NK-92 treated with Interleukin-12 subunit alpha and Interleukin-12 subunit beta, amount 100 ng/mL, for 24 hours (cell line): Measurements from ENCODE around the gene OR2H2.

ENCODE experiments used
- DNase-seq: peaks from one replicate; lab custom pipeline; 2025; lab: John Stamatoyannopoulos, UW

OR2H2 gene

DNA sequence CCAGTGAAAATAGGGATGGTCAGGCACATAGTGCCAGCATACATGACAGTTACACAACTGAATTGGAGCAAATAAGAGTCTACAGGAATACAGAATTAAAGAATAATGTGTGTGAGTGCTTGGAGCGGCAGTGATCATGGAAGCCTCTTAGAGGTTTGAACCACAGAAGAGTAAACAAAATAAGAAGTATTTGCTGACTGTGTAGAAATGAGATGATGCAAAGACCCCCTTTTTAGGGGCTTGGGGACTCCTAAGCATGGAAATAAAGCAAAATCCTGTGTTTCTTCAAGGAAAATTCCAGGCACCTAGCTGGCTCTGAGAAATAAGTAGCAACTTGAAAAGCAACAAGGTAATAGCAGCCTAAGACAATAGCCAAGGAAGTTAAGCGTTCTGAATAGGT, 6.8 kb downstream of the OR2H2 start:
- no peak for DNase-seq

DNA sequence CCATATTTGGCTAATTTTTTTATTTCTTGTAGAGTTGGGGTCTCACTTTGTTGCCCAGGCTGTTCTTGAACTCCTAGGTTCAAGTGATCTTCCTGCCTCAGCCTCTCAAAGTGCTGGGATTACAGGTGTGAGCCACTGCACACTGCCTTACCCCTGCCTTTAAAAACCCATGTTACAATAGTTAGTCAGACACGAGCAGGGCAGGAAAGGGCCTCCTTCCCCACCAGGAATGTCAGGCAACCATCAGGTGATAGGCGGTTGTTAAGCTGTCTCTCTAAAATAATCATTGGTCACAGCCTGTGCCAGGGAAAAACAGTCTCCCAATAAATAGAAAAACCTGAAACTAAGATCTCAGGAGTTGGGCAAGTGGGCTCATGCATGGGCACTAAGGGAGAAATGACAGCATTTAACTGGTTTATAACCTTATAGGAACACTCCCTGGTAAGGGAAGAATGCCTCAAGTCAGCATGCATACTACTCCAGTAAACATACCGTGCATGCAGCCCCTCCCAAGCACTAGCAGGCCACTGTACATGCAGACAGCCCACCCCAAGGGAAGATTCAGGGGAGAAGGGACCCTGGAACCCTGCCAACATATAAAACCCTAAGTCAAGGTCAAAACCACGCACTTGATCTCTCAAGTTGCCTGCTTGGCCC, 8.4 kb downstream of the OR2H2 start:
- DNase-seq = no peak

DNA sequence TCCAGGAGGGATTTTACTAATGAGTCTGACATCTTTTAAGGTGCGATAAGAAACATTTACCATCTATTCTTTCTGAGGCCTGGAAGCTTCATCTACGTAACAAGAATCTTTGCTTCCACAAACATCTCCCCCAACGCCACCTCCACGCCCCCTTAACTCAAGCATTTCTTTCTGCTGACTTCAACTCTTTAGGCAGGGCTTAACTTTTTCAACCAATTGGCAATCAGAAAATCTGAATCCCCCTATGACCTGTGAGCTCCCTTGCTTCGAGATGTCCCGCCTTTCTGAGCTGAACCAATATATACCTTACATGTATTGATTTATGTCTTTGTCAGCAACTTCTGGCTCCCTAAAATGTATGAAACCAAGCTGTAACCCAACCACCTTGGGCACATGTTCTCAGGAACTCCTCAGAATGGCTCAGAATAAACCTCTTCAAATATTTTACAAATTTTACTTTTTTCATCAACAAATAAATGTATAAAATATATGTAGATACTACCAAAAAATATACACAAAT, 11.5 kb downstream of the OR2H2 start:
- DNase-seq = no peak

DNA sequence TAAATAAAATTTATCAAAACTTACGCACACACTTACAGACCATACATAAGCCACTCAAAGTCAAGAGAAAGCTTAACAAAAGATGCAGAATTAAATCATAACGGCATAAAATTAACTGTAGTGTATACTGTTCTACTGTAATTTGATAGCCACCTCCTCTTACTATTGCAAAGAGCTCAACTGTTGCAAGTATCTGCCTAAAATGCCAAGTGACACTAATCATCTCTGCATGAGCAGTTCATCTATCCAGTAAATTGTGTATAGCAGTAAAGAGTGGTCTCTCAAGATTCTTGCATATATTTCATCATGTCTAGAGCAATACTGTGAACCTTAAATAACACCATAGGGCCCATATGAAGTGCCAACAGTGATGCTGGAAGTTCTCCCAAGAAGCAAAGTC, 12.3 kb downstream of the OR2H2 start:
- DNase-seq = no peak

DNA sequence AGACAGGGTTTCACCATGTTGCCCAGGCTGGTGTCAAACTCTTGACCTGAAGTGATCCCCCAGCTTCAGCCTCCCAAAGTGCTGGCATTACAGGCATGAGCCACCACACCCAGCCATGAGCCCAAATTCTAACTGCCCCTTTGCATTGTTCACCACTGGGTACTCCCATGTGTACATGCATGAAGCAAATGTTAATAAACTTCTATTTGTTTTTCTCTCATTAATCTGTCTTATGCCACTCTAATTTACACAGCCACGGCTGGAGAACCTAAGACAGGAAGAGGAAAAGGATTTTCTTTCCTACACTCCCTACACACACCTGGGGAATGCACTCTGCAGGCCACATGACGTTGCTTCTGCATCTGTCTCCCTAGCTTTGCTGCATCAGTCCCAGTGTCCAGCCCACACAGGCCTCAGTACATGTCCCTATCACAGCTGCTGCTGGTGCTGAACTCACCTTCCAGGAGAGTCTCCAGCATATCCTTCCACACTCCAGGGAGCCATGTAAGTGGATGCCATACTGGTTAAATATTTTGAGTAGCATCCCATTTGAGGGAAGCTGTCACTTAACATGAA, 13.3 kb downstream of the OR2H2 start:
- DNase-seq = no peak

DNA sequence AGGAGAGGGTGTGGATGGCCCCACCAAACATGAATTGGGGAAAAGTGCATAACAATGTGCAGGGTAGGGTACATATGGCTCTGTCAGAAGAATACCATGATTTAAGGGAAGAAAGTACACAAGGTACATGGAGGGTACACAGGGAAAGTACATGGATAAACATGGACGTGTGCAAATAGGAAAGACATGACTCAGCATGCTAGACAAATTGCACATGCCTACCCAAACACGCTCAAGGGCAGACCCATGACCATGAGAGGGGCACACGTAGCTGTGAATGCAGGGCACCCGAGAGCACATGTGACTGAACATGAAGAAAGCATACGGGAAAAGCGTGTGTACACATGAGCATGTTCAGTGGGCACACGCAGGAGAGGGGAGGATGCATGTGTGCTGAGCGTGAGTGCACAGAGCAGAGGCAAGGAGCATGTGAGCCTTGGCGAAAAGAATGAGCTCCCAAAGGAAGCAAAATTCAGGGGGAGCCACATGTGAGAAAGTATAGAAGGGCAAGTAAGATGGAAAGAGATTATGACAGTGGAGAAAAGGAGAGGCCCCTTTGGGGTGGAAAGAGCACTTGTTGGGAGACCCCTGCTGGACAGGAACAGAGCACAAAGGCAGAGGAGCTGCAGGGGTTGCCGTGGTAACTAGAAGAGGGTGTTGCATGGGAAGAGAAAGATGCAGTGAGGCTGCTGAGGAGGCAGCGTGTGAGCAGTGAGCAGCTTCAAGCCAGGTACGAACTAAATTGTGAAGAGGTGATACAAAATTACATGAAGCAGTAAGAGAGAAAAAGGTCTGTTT, 17.8 kb downstream of the OR2H2 start:
- no peak for DNase-seq

DNA sequence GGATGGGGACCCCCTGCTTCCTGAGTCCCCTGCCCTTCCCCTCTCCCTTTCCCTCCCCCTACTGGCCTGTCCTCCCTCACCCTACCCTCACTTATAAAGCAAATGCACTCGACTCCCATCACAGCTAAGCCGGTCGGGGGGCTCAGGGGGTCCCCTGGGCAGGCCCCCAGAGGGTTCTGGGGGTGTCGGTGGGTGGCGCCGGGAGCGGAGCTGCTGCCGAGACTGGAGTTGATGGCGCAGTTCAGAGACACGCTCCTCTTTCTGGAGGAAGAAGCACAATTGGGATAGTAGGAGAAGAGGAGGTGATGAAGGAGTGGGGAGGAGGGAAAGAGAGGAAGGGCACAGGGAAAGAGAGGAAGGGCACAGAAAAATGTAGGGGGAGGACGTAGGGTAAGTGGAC, 18.5 kb downstream of the OR2H2 start:
- DNase-seq = no peak

DNA sequence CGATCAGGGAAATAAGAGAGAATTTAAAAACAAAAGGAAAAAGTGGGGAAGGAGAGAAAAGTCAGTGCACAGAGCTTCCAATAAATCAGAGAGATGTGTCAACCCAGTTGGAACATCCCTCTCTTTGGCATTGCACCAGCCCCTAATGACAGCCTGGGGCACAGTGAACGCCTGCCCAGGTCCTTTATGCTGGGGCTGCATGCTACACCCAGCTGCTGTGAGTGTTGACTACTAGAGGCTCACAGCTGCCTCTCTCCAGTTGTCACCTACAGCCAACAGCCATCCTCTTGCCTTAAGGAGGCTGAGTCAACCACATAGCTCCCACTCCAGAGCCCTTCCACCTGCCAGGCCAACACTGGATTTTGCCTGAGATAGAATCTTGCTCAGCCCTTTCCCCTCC, 19.0 kb downstream of the OR2H2 start:
- DNase-seq = no peak

DNA sequence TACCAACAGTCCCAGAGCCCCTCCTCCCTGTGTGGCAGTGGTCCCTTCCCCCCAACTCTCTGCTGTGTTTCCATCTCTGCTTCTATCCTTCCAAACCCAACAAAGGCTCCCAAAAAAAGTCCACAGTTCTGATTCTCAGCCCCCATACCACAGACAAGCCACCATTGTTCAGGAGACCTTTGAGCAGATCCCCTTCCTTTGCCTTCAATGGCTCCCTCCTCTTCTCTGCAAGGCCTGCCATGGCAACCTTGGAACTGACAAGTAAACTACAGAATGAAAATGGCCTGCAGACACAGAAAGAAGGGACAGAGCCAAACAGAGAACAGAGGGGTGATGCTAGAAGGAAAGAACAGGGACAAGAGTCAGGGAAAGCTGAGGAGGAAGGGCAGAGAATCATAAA, 23.2 kb downstream of the OR2H2 start:
- DNase-seq = no peak

DNA sequence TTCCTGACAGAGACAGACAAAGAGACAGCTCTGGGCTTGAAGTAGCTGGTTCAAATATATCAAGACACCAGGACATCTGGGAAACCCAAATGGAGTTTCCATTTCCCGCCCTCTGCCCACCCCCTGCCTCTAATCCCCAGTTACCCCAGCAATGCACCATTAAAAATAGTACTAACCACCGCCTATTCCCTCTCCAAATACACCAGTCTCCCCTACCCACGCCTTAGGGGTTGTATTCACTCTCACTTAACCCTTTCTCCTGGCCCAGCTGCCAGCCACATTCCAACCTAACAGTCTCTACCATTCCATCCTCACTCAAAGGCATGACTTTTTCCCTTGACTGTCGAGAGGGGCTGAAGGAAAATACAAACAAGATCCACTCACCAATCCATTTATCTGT, 25.6 kb downstream of the OR2H2 start:
- no peak for DNase-seq

DNA sequence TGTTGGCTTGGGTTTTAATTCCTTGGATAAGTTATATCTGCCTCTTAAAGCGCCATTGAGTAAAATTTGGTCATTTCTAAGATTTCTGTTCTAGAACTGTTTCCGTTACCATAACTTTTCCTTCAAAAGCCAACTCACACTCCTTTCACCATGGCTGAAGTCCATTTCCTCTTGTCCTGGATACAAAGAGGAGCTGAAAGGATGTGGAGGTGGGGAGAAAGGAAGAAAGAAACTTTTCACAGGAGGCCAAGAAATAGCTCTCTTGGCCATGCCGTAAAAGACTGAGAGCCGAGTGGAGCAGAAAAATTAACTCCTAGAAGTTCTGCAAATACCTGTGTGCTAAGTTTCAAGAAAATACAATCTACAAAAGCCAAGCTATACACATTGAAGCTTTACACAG, 26.5 kb downstream of the OR2H2 start:
- DNase-seq = no peak

DNA sequence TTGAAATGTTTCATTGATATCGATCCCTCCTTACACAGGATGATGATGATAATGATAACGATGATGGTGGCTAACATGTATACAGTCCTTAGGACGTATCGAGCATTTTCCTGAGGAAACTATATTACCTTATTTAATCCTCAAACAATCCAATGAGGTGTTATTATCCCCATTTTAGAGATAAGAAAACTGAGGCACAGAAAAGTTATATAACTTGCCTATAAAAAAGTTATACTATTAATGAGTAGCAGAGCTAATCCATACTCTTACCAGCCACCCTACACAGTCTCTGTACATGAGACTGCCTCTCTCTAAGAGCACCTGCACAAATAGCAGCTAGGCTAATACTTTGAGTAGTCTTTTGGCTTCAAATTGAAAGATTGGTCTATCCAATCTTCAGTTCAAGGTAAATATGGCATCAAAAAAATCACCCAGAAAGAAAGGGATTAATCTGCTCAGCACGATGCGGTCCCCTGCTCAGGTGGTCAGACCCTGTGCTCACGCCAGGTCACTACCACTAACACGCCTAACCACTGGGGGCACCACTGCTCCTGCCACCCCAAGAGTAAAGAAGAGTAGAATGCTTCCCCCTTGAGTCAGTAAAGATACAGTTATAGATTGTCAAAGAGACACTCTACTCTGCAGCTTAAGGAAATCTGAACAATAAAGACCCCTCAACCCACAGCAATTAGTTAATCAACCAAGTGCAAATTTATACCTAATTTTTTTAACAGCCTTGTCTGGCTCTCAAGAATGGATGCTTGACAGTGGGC, 33.0 kb downstream of the OR2H2 start:
- no peak for DNase-seq

DNA sequence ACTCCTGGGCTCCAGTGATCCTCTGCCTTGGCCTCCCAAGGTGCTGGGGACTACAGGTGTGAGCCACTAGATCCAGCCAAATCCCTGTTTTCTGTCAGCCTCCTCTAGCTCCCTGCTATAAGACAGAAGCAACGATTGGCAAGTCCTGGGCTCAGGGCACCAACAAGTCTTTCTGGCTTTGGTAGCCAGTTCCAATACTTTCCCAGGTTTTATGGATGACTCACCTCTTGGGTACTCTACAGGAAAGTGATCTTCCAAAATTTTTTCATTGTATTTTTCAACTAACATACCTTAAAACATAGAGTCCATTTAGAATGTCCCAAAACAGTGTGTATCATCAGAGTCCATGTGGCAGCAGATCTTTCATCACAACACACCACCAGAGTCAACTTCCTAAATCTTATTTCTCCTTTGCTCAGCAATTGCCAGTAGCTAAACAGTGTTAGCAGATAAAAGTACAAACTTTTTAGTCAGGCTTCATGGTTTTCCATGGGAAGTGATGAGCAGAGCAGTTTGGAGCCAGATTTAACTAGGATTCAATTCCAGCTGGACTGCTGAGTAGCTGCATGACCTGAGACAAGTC, 34.7 kb downstream of the OR2H2 start:
- DNase-seq = no peak

DNA sequence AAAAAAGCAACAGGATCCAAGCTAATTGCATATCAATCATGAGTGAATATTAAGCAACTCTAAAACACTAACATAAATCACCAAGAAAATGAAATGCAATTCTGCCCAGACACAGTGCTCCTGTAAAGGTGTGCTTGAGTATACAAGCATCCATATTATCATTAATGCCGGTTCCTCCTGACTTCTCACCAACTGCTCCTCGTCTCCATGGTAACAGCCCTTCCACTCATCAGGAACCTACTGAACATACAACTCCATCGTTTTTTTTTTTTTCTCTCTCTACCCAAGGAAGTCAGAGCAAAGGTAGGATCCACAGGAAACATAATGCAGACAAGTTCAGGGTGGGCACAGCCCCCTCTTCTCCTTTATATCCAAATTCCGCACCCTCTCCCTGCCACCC, 35.7 kb downstream of the OR2H2 start:
- no peak for DNase-seq

DNA sequence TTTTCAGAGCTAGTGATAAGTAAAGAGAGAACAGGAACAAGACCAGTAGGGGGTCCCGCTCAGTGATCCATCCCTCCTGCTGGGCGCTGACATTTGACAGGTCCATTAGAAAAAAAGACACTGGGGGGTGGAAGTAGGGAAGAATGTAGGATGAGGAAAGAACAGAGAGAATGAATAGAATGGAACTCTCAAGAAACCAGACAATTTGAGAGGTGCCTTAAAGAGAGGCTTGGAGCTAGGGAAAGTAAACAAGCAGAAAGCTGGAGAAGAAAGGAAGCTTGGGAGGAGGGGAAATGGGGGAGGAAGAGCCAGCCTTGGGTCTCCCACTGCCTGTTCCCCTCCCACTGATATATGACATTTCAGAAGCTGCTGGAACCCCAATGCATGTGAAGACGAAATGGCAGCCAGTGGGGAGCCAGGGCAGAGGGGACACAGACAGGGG, 39.6 kb downstream of the OR2H2 start:
- DNase-seq = no peak

DNA sequence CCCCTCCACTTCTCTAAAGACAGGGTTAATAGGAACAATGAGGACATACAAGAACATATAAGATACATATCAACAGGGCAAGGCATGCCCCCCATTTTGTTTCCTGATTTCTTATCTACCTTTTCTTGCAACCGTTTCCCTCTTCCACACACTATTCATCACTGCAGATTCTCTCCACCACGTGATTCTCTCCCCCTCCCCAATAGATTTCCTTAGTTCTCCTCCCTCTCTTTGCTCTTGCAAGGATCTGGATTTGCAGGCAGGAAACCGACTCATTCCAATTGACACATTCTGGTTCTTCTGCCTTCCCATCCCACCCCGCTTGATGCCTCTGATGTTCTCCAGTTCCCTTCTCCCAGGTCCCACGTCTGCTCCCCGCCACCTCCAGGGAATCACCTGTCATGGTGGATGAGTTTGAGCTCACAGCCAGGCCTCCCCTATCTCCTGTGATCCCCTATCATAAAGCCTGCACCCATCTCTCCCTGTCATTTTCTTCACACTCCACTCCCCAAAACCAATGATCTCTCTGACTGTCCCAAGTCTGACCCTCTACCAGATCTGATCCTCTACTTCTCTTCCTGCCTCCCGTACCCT, 40.5 kb downstream of the OR2H2 start:
- DNase-seq = no peak

DNA sequence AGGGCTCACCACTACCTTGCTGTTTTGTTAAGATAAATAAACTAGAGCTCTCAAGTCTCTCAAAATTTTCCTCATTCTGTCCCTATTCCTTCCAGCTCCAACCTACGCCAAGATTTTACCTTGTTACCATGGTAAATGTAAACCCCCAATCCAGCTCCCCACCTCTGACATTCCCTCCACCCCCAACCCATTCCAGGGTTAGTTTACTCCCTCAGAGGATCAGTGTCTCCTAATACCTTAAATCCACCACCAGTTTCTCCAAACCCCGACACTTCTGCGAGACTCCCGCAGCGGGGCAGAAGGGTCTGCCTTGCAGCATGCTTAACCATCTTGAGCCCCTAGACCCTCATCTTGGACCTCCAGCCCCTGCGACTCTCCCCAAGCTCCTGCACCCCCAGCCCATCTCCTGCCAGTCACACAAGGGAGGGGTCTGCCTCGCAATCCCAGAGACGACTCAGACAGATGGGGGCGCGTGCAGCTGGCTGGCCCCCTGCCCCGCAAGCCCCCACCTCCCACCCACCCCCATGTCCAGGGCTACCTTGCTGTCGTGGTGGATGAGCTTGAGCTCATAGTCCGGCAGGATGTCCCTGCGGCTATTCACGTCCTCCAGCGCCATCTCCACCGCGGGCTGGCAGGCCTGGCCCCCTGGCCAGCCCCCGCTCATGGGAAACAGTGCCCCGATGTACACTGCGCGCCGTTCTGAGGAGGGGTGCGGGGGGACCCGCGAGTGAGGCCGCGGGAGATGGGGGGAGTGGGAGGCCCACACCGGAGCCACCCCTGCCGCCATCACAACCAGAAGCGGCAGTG, 42.2 kb downstream of the OR2H2 start:
- no peak for DNase-seq

DNA sequence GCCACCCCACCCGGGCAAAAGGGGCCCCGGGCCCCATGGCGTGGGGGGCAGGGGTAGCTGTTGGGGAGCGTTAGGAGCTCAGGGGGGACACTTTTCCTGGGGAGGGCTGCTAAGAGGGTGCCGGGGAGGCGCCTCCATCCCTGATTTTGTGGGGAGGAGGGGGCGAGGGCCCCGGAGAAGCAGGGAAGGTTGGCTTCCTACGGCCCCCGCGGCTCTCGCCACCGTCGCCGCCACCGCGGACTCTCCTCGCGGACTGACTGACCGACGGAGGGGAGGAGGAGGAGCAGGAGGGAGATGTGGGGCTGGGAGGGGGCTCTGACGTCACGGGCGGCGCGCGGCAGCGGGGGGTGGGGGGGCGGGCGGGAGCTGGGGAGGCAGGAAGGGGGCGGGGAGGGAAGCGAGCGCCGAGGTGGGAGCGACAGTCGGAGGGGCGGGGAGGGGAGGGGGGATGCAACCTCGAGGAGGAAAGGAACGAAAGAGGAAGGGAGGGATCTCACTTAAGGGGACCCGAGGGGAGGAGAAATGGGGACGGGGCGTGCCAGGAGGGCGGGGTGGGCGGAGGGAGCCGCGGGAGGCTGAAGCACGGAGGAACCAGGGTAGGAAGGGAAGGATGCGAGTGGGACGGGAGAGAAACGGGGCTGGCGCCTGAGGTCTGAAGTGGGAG, 43.0 kb downstream of the OR2H2 start:
- no peak for DNase-seq

DNA sequence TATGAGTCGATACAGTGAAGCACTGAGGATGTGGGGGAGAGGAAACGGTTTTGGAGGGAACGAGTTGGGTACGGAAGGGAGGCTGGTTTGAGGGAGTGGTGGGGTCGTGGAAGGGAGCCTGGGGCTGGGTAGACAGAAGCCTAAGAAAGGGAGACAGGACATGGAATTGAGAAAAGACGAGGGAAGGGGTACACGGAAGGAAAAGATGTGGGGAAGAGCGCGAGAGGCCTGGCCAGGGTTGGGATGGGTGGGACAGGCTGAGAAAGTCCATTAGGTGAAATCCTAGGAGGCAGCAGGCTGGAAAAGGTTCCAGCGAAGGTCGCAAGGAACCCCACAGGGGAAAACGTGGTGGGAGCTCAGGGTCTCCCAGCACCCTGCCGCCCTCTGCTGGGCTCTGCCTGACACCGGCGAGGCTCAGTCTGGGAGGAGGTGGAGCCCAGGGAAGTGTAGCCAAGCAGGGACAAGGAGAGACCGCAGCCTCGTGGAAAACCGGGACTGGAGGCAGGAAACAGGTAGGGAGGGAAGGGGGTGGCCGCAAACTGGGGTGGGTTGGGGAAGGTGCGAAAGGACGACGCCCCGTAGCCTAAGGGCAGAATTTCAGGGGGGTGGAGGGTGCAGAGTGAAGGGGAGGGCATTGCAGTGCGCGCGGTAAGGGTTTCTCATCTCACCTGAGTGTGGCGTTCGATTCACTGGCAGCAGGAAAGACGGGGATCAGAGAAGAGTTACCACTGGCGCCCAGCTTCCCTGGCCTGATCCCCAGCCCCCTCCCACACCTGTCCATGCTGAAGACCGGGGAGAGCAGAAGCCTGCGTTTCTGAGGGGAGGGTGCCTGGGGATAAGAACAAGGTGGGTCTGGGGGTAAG, 43.7 kb downstream of the OR2H2 start:
- DNase-seq = no peak
